Astrocyte of the cerebellum (primary cell): ENCODE measurements around the gene WDR93.

Source experiments
- DNase-seq: peaks from one replicate; pipeline ENCODE4 v3.0.0-alpha.2; 2011; ENCODE audit warnings: low read depth
- H3K4me3 ChIP-seq: 2 replicates; pipeline ENCODE4 v1.5.1; 2011; ENCODE audit warnings: mild to moderate bottlenecking, low read depth, low read length, moderate library complexity
- CTCF ChIP-seq: IDR thresholded peaks from 2 replicates; pipeline ENCODE4 v1.5.1; 2012; ENCODE audit warnings: low read length, low read depth, moderate library complexity, mild to moderate bottlenecking; ENCODE audit errors: missing control alignments
- in situ Hi-C: cut with HindIII; loops from 2 replicates; pipeline ENCODE4 v1.10.0; 2017; ENCODE audit warnings: low sequenced_read_pairs

Gene WDR93

GRCh38 chr15:89770041-89770440 is 79.4 kb downstream of the WDR93 start:
- H3K4me3 ChIP-seq: no peak overlapping the region
- no peak for DNase-seq
- no peak for TF ChIP-seq CTCF

GRCh38 chr15:89772932-89773583 is 82.4 kb downstream of the WDR93 start:
- DNase-seq: no peak
- in situ Hi-C loops: loop anchor here (10.0 kb wide), 1 partner anchor 102 kb away; no protein-coding TSS in a partner anchor
- TF ChIP-seq CTCF: peak; percentile 34
- no peak overlapping the region for H3K4me3 ChIP-seq

More at GRCh38 chr15:89770041-89770440, 79.4 kb downstream of the WDR93 start:
- in situ Hi-C loops: loop anchor here (10.0 kb wide), 1 partner anchor 105 kb away; no protein-coding TSS in a partner anchor

GRCh38 chr15:89774492-89774891 is 83.9 kb downstream of the WDR93 start:
- no peak overlapping the region for H3K4me3 ChIP-seq
- no peak for TF ChIP-seq CTCF
- in situ Hi-C loops: loop anchor here (10.0 kb wide), 1 partner anchor 100 kb away; no protein-coding TSS in a partner anchor
- no peak for DNase-seq

DNA sequence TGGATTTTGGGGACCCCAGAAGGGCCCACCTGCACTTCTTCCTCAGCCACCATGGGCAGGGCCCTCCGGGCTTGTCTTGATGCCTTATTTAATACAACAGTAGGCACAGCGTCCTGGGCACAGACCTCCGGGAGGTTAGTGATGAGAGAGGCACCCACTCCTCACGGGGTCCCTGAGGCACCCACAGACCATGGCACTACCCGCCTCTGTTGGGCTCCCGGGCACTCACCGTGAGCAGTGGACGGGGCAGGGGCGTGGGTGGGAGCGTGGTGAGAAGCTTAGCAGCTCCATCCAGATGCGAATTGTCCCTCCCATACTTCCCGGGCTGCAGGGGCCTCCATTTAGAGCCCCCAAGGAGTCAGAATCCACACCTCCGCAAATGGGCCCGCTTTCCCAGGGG is 85.2 kb downstream of the WDR93 start:
- DNase-seq: no peak
- in situ Hi-C loops: loop anchor here (5.0 to 10.0 kb wide), 2 partner anchors 54 to 99 kb away; no protein-coding TSS in a partner anchor
- TF ChIP-seq CTCF: no peak
- H3K4me3 ChIP-seq: peak overlapping the region; percentile 39

- peak; percentile 35 for DNase-seq
- in situ Hi-C loops: loop anchor here (5.0 to 10.0 kb wide), 2 partner anchors 54 to 98 kb away; no protein-coding TSS in a partner anchor
Observed at GRCh38 chr15:89776274-89777072, 85.9 kb downstream of the WDR93 start, which contains the start of gene MESP2. Gene MESP2, plus strand, starts transcription at chr15:89776332. Its CDS starts 26 bp downstream, at chr15:89776358.

More at GRCh38 chr15:89776274-89777072, 85.9 kb downstream of the WDR93 start, which contains the start of gene MESP2:
- peak within 1 kb of the TSS; percentile 39 for H3K4me3 ChIP-seq
- peak; percentile 47 for TF ChIP-seq CTCF
